GM23338 (cell line): ENCODE data around the gene RIOK3. TPM values are rescaled to one million over a fixed set of nuclear protein-coding genes. Genes with fewer than 3 reads are reported as not detected.

ENCODE experiments used
- ATAC-seq: fragments of 200-7000 bp; cut with Tn5 transposase; 3 replicates; pipeline ENCODE4 v1.9.1; 2020
- DNase-seq: peaks from one replicate; pipeline ENCODE4 v3.0.0-alpha.2; 2015; ENCODE audit warnings: low spot score
- H2AFZ ChIP-seq: fragments of 200-600 bp; sonication (generic); 2 replicates; pipeline ENCODE4 v1.8.0; 2016; ENCODE audit warnings: antibody characterized with exemption, mild to moderate bottlenecking, moderate library complexity
- H3F3A ChIP-seq: fragments of 200-600 bp; sonication (generic); replicated peaks from 2 replicates; pipeline ENCODE4 v1.8.0; 2017; ENCODE audit warnings: antibody characterized with exemption, mixed run types, low read depth
- H3K27ac ChIP-seq: fragments of 200-600 bp; sonication (generic); 2 replicates; pipeline ENCODE4 v1.6.1; 2016; ENCODE audit warnings: low read depth
- H3K27me3 ChIP-seq: fragments of 200-600 bp; sonication (generic); 2 replicates; pipeline ENCODE4 v1.8.0; 2016; ENCODE audit warnings: mild to moderate bottlenecking, mixed run types, moderate library complexity; ENCODE audit not compliant: insufficient read depth
- H3K36me3 ChIP-seq: fragments of 200-600 bp; sonication (generic); 2 replicates; pipeline ENCODE4 v1.8.0; 2016; ENCODE audit warnings: mild to moderate bottlenecking; ENCODE audit not compliant: insufficient read depth
- H3K4me1 ChIP-seq: fragments of 200-600 bp; sonication (generic); 2 replicates; pipeline ENCODE4 v1.8.0; 2016; ENCODE audit warnings: mild to moderate bottlenecking, moderate library complexity; ENCODE audit not compliant: insufficient read depth
- H3K4me2 ChIP-seq: fragments of 200-600 bp; sonication (generic); 2 replicates; pipeline ENCODE4 v1.7.1; 2017; ENCODE audit warnings: mixed run types
- H3K4me3 ChIP-seq: fragments of 200-600 bp; sonication (generic); 2 replicates; pipeline ENCODE4 v1.6.1; 2016; ENCODE audit warnings: mixed run types
- H3K79me2 ChIP-seq: fragments of 200-600 bp; sonication (generic); replicated peaks from 2 replicates; pipeline ENCODE4 v1.8.0; 2017; ENCODE audit warnings: mild to moderate bottlenecking; ENCODE audit not compliant: insufficient read depth
- H3K9me2 ChIP-seq: fragments of 200-600 bp; sonication (generic); 2 replicates; pipeline ENCODE4 v1.8.0; 2017; ENCODE audit not compliant: insufficient read depth
- H4K20me1 ChIP-seq: fragments of 200-600 bp; sonication (generic); replicated peaks from 2 replicates; pipeline ENCODE4 v1.8.0; 2017; ENCODE audit warnings: mild to moderate bottlenecking; ENCODE audit not compliant: insufficient read depth
- H3K27ac Mint-ChIP-seq: 2 replicates; pipeline ENCODE4 v1.8.0; 2020; ENCODE audit warnings: inconsistent platforms, mild to moderate bottlenecking, moderate library complexity, mixed read lengths
- H3K27me3 Mint-ChIP-seq: 3 replicates; pipeline ENCODE4 v1.8.0; 2022; ENCODE audit warnings: low read depth, mild to moderate bottlenecking, moderate library complexity, mixed read lengths, inconsistent platforms; ENCODE audit not compliant: insufficient read depth, poor library complexity
- H3K36me3 Mint-ChIP-seq: 3 replicates; pipeline ENCODE4 v1.8.0; 2021; ENCODE audit warnings: low read depth, mild to moderate bottlenecking, inconsistent platforms, moderate library complexity, mixed read lengths
- H3K4me1 Mint-ChIP-seq: 3 replicates; pipeline ENCODE4 v1.8.0; 2020; ENCODE audit warnings: mild to moderate bottlenecking, inconsistent platforms, mixed read lengths
- H3K4me3 Mint-ChIP-seq: 3 replicates; pipeline ENCODE4 v1.8.0; 2021; ENCODE audit warnings: moderate library complexity, mild to moderate bottlenecking, inconsistent platforms, mixed read lengths
- H3K9me3 Mint-ChIP-seq: 3 replicates; pipeline ENCODE4 v1.8.0; 2020; ENCODE audit warnings: moderate library complexity, mild to moderate bottlenecking, inconsistent platforms, mixed read lengths
- CREB1 ChIP-seq: fragments of 250-450 bp; sonication (Bioruptor Pico); IDR thresholded peaks from 2 replicates; pipeline ENCODE4 v1.5.0; 2020; ENCODE audit warnings: low read depth, mild to moderate bottlenecking, moderate library complexity
- EZH2 ChIP-seq: fragments of 200-600 bp; sonication (generic); IDR thresholded peaks from one replicate; pipeline ENCODE4 v1.8.0; 2017; ENCODE audit warnings: antibody characterized with exemption, mild to moderate bottlenecking, low read depth; ENCODE audit not compliant: unreplicated experiment
- JUNB ChIP-seq: IDR thresholded peaks from one replicate; pipeline ENCODE4 v1.6.1; 2016; ENCODE audit warnings: antibody characterized with exemption; ENCODE audit not compliant: unreplicated experiment
- NANOG ChIP-seq: IDR thresholded peaks from 2 replicates; pipeline ENCODE4 v1.6.1; 2016; ENCODE audit warnings: antibody characterized with exemption, borderline replicate concordance
- REST ChIP-seq: IDR thresholded peaks from one replicate; pipeline ENCODE4 v1.6.1; 2018; ENCODE audit warnings: antibody characterized with exemption; ENCODE audit not compliant: unreplicated experiment
- ZNF114 ChIP-seq: fragments of 250-450 bp; sonication (Bioruptor Pico); IDR thresholded peaks from 2 replicates; pipeline ENCODE4 v1.5.0; 2020; ENCODE audit warnings: mild to moderate bottlenecking, moderate library complexity
- polyA plus RNA-seq: library from polyadenylated mRNA; unstranded; fragments of >200 nt; fragmentation: Nextera tagmentation; extraction: Ambion mirVana; gene quantifications from 2 replicates; pipeline ENCODE4 v1.2.1, GENCODE V29; 2016
- total RNA-seq: library from RNA; depleted of rRNA; stranded (reverse); fragments of >200 nt; shearing (Covaris generic); gene quantifications from 2 replicates; pipeline ENCODE4 v1.2.3, GENCODE V29; 2014
- TF ChIP-seq, protein P1 (sequence below), 2 experiments: fragments of 200-600 bp in 1 of 2; sonication (generic) in 1 of 2; conservative IDR thresholded peaks; 2 replicates each; pipeline versions ENCODE4 v1.5.1 to v1.6.1; 2016 to 2017; ENCODE audit warnings: antibody characterized with exemption in 2 of 2, low read depth in 2 of 2, mild to moderate bottlenecking in 2 of 2, moderate library complexity in 1 of 2

Gene RIOK3
- total and polyA plus RNA-seq, 2 experiments from 2014 or later = 20.8 to 22.1 TPM

- Mint-ChIP-seq H3K27ac (no peak overlapping the region), H3K36me3 (peaks cover 34% of the 10 kb centered on the region), H3K9me3 (no peaks in the 10 kb centered on the region), H3K4me1 (no peaks in the 10 kb centered on the region), H3K4me3 (no peak overlapping the region), H3K27me3 (peaks cover 1% of the 10 kb centered on the region)
- no peak overlapping the region for H3K27ac ChIP-seq
- no peak overlapping the region for H3K4me3 ChIP-seq
- TF ChIP-seq CREB1 (CRISPR knock-in tag) (no peak), ZNF114 (CRISPR knock-in tag) (no peak), EZH2 (no peak), NANOG (no peak), REST (no peak)
- TF ChIP-seq, protein P1, sequence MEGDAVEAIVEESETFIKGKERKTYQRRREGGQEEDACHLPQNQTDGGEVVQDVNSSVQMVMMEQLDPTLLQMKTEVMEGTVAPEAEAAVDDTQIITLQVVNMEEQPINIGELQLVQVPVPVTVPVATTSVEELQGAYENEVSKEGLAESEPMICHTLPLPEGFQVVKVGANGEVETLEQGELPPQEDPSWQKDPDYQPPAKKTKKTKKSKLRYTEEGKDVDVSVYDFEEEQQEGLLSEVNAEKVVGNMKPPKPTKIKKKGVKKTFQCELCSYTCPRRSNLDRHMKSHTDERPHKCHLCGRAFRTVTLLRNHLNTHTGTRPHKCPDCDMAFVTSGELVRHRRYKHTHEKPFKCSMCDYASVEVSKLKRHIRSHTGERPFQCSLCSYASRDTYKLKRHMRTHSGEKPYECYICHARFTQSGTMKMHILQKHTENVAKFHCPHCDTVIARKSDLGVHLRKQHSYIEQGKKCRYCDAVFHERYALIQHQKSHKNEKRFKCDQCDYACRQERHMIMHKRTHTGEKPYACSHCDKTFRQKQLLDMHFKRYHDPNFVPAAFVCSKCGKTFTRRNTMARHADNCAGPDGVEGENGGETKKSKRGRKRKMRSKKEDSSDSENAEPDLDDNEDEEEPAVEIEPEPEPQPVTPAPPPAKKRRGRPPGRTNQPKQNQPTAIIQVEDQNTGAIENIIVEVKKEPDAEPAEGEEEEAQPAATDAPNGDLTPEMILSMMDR (conservative IDR thresholded peaks at IDR 0.05; ENCODE audit: low read depth in 2 of 2) = no peak
- DNase-seq = no peak
- H3K36me3 ChIP-seq = peaks cover 15% of the 10 kb centered on the region
- H4K20me1 ChIP-seq = peaks cover 7% of the 10 kb centered on the region
- no peaks in the 10 kb centered on the region for H3K9me2 ChIP-seq
- no peaks in the 10 kb centered on the region for H3K27me3 ChIP-seq
- no peaks in the 10 kb centered on the region for H3F3A ChIP-seq
- no peak for ATAC-seq
- peaks cover 36% of the 10 kb centered on the region for H3K79me2 ChIP-seq
- no peak overlapping the region for H2AFZ ChIP-seq
- no peaks in the 10 kb centered on the region for H3K4me1 ChIP-seq
- no peak overlapping the region for H3K4me2 ChIP-seq
These were observed 9.8 kb downstream of the RIOK3 start for GRCh38 chr18:23462876-23463275.

GRCh38 chr18:23468753-23469459 lies 15.8 kb downstream of the RIOK3 start:
- Mint-ChIP-seq H3K36me3 (peaks cover 38% of the 10 kb centered on the region), H3K27me3 (peaks cover 2% of the 10 kb centered on the region), H3K4me3 (no peak overlapping the region), H3K27ac (no peak overlapping the region), H3K9me3 (no peaks in the 10 kb centered on the region), H3K4me1 (no peaks in the 10 kb centered on the region)
- Histone ChIP-seq H3K36me3 (peaks cover 25% of the 10 kb centered on the region), H3K27ac (no peak overlapping the region), H3K79me2 (no peaks in the 10 kb centered on the region), H3K4me2 (no peak overlapping the region), H3K9me2 (no peaks in the 10 kb centered on the region), H3K4me3 (no peak overlapping the region), H4K20me1 (peaks cover 3% of the 10 kb centered on the region), H2AFZ (no peak overlapping the region), H3F3A (no peaks in the 10 kb centered on the region), H3K27me3 (no peaks in the 10 kb centered on the region), H3K4me1 (no peaks in the 10 kb centered on the region)
- no peak for DNase-seq
- no peak for TF ChIP-seq JUNB
- TF ChIP-seq, protein P1 (conservative IDR thresholded peaks at IDR 0.05; ENCODE audit: low read depth in 2 of 2) = no peak
- TF ChIP-seq NANOG = no peak
- TF ChIP-seq ZNF114 (CRISPR knock-in tag) = no peak
- no peak for ATAC-seq
